ENCODE data around the gene KIAA0753. TPM values are rescaled to one million over a fixed set of nuclear protein-coding genes. Genes with fewer than 3 reads are reported as not detected.

The KIAA0753 gene
- total and polyA plus RNA-seq, 2 of the 4 experiments (the other 2 are of a cell fraction), result 10.2 to 17.6 TPM

GRCh38 chr17:6627019-6627418 is 13.5 kb downstream of the KIAA0753 start:
- H2BK15ac ChIP-seq (ENCODE audit: low read depth, low read length), result peak overlapping the region; percentile 85; the same call in 2 of the 3 replicates
- no peak overlapping the region for H3K4me3 ChIP-seq (ENCODE audit: insufficient read depth, low read depth, low read length)
- no peaks in the 10 kb centered on the region for H3K27me3 ChIP-seq (ENCODE audit: control insufficient read depth, insufficient read depth, low read length)
- peaks cover 12% of the 10 kb centered on the region for H3K4me1 ChIP-seq (ENCODE audit: control insufficient read depth, insufficient read depth, low read length)
- no TSS peak for BruUV-seq (replicated peaks)
- peaks cover 15 to 43% of the 10 kb centered on the region in 2 experiments for H3K79me1 ChIP-seq (ENCODE audit: low read depth in 1 of 2, low read length in 2 of 2)
- H3K14ac ChIP-seq (replicated peaks; ENCODE audit: low read depth, low read length), result peak overlapping the region; percentile 70; the same call in 1 of the 2 replicates
- dilution Hi-C loops (cut with HindIII; ENCODE audit: low sequenced_read_pairs, unreplicated experiment), result no loop called here
- H2AK5ac ChIP-seq (ENCODE audit: low read depth, low read length), result no peak overlapping the region
- H2AFZ ChIP-seq (replicated peaks; ENCODE audit: low read length, poor library complexity), result no peak overlapping the region
- peaks cover 4% of the 10 kb centered on the region; the same call in 1 of the 2 replicates for H4K20me1 ChIP-seq (ENCODE audit: insufficient read depth, low read length)
- H4K5ac ChIP-seq (ENCODE audit: low read depth, low read length), result no peak overlapping the region
- peaks cover 3% of the 10 kb centered on the region for H3K9me1 ChIP-seq (ENCODE audit: insufficient read depth, low read length)
- no peak overlapping the region for H3K9ac ChIP-seq (ENCODE audit: low read depth, low read length)
- H3K23ac ChIP-seq (ENCODE audit: low read depth, low read length), result 0 out of 2 replicates have a peak overlapping the region, but pooled peaks have one; percentile 35
- peak overlapping the region; percentile 68; the same call in 1 of the 2 replicates for H2BK120ac ChIP-seq (ENCODE audit: low read depth, low read length)
- POLR2A ChIA-PET (ENCODE audit: unreplicated experiment), result interaction anchor here (0.9 kb wide), 1 partner anchor 14 kb away, joined by 3 read pairs; the partner anchor contains the start of genes KIAA0753 and TXNDC17
- peak overlapping the region; percentile 69 for H2BK5ac ChIP-seq (ENCODE audit: low read depth, low read length, poor library complexity, severe bottlenecking)
- H3K56ac ChIP-seq (ENCODE audit: extremely low read depth, insufficient read depth, low read length), result no peak overlapping the region
- H4K91ac ChIP-seq (ENCODE audit: insufficient read depth, low read depth, low read length), result peak overlapping the region; percentile 72; the same call in 1 of the 2 replicates
- DNase-seq (peak; percentile 53), ATAC-seq (ENCODE audit: low read depth) (peak; percentile 74)
- intact Hi-C loops (cut with micrococcal nuclease), result no loop called here
- peak overlapping the region; percentile 84; the same call in 1 of the 2 replicates for H3K18ac ChIP-seq (ENCODE audit: low read depth, low read length)
- H4K8ac ChIP-seq (ENCODE audit: low read depth in 2 of 2, low read length in 2 of 2), result peak overlapping the region in 1 of 2 experiments; percentile 29; a peak in 2 of 4 replicates
- CTCF ChIA-PET, result interaction anchor here (0.6 kb wide), 1 partner anchor 156 kb away, joined by 3 read pairs; no protein-coding TSS in a partner anchor
- H3K4me2 ChIP-seq (ENCODE audit: low read depth, low read length), result peak overlapping the region; percentile 88; the same call in 1 of the 2 replicates
- H2AK9ac ChIP-seq (replicated peaks; ENCODE audit: low read depth, low read length, poor library complexity), result no peak overlapping the region
- no CpG with 5 or more reads among the region's 1 CpG for WGBS, 2 experiments (ENCODE audit: extremely low coverage in 2 of 2, insufficient read length in 1 of 2)
- H3K27ac ChIP-seq (ENCODE audit: insufficient read depth, low read length), result peak overlapping the region; percentile 75; the same call in 1 of the 2 replicates
- H3K36me3 ChIP-seq (ENCODE audit: control insufficient read depth, insufficient read depth, low read length), result peaks cover 21% of the 10 kb centered on the region
- TF ChIP-seq CEBPB (IDR thresholded peaks at IDR 0.05; ENCODE audit: low read depth, low read length) (no peak), FOS (IDR thresholded peaks at IDR 0.05; ENCODE audit: low read depth, low read length) (peak; percentile 27; the same call in 1 of the 2 replicates)
- in situ Hi-C loops (cut with MboI; ENCODE audit: low sequenced_read_pairs), result no loop called here
- H3K9me3 ChIP-seq (ENCODE audit: control insufficient read depth, insufficient read depth, low read length), result no peaks in the 10 kb centered on the region
- no peak overlapping the region; the same call in 1 of the 2 replicates for H2BK20ac ChIP-seq (ENCODE audit: low read depth, low read length)
- H3K4ac ChIP-seq (ENCODE audit: low read depth, low read length), result peak overlapping the region; percentile 76; the same call in 1 of the 2 replicates
